ENCODE data around the gene ADIG.

ADIG gene

DNA sequence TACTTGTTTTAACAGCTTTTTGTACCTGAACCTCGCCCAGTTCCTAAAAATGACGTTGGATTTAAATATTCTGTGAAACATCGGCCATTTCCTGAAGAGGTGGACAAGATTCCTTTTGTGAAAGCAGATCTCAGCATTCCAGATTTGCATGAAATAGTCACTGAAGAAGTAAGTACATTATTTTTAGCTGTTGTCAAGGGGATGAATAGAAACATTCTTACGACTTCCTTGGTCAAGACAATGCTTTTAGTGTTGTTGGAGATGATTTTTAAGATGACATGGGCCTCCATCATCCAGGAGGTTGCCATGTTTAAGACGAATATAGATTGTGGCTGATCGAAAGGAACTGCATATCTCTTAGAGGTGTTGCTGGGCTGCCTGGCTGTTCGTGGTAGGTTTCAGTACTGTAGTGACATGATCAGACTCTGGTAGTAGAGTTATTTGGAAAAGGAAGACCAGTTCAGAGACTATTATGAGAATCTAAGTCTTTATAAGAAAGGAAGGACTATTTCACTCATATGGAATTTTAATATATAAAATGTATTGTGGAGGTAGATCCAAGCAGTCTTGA lies 29.9 kb upstream of the ADIG start:
- Histone ChIP-seq H3K79me2 (ENCODE audit: control insufficient read depth, insufficient read depth, low read length, unreplicated experiment) (no peaks in the 10 kb centered on the region), H3K27ac (ENCODE audit: low read depth, low read length) (no peak overlapping the region), H3K36me3 (ENCODE audit: insufficient read depth, low read length) (peaks cover 52% of the 10 kb centered on the region), H2AFZ (ENCODE audit: low read length, unreplicated experiment) (no peak overlapping the region), H3K4me3 (ENCODE audit: low read depth, low read length) (no peak overlapping the region), H3K4me1 (ENCODE audit: control insufficient read depth, insufficient read depth, low read length, unreplicated experiment) (no peaks in the 10 kb centered on the region), H3K27me3 (ENCODE audit: insufficient read depth, low read length) (no peaks in the 10 kb centered on the region)

GRCh38 chr20:38554986-38555385 lies 26.0 kb upstream of the ADIG start:
- Histone ChIP-seq H3K36me3 (ENCODE audit: insufficient read depth, low read length) (peaks cover 53% of the 10 kb centered on the region), H3K27me3 (ENCODE audit: insufficient read depth, low read length) (no peaks in the 10 kb centered on the region), H3K4me1 (ENCODE audit: control insufficient read depth, insufficient read depth, low read length, unreplicated experiment) (no peaks in the 10 kb centered on the region), H3K79me2 (ENCODE audit: control insufficient read depth, insufficient read depth, low read length, unreplicated experiment) (no peaks in the 10 kb centered on the region), H3K27ac (ENCODE audit: low read depth, low read length) (no peak overlapping the region), H3K4me3 (ENCODE audit: low read depth, low read length) (no peak overlapping the region), H2AFZ (ENCODE audit: low read length, unreplicated experiment) (no peak overlapping the region)

- peaks cover 53% of the 10 kb centered on the region for H3K36me3 ChIP-seq (ENCODE audit: insufficient read depth, low read length)
- no peaks in the 10 kb centered on the region for H3K79me2 ChIP-seq (ENCODE audit: control insufficient read depth, insufficient read depth, low read length, unreplicated experiment)
These were observed 25.6 kb upstream of the ADIG start for GRCh38 chr20:38555395-38555794.

GRCh38 chr20:38557174-38557573 lies 23.8 kb upstream of the ADIG start:
- H3K4me1 ChIP-seq (ENCODE audit: control insufficient read depth, insufficient read depth, low read length, unreplicated experiment): no peaks in the 10 kb centered on the region
- peaks cover 40% of the 10 kb centered on the region for H3K36me3 ChIP-seq (ENCODE audit: insufficient read depth, low read length)

More at GRCh38 chr20:38555395-38555794, 25.6 kb upstream of the ADIG start:
- Histone ChIP-seq H3K27ac (ENCODE audit: low read depth, low read length) (no peak overlapping the region), H2AFZ (ENCODE audit: low read length, unreplicated experiment) (no peak overlapping the region), H3K4me1 (ENCODE audit: control insufficient read depth, insufficient read depth, low read length, unreplicated experiment) (no peaks in the 10 kb centered on the region), H3K27me3 (ENCODE audit: insufficient read depth, low read length) (no peaks in the 10 kb centered on the region), H3K4me3 (ENCODE audit: low read depth, low read length) (no peak overlapping the region)

DNA sequence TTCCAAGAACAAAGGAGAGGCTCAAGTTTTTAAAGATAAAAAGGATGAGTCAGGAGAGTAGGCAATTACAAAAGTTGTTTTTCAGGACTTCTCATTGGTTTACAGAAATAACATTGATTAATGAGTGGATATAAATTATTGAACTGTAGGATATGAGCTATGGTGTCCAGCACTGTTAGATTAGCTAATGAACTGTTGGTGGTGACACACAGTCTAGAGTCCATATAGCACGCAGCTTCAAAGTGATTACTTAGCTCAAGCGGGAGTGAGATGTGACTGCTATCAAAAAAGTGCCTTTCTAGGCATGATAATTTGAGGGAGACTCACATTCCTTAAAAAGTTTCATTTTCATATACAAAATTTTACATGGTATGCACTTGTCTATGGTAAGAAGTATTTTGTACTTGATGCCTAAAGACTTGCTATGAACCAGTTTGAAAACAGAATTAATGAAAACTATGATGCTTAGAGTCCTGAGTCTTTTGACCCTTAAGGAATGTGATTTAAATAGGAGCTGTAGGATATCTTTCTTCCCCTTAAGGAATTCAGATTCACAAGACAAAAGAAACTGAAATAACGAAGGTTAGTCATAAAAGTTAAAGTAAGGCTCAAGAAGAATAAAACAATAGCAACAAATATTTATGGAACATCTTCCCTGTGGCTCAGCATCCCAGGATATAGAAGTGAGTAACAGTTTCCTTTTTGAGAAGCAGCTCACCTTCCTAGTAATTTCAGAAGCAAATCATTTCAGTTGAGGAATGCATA lies 22.2 kb upstream of the ADIG start:
- Histone ChIP-seq H3K4me3 (ENCODE audit: low read depth, low read length) (no peak overlapping the region), H3K4me1 (ENCODE audit: control insufficient read depth, insufficient read depth, low read length, unreplicated experiment) (no peaks in the 10 kb centered on the region), H3K79me2 (ENCODE audit: control insufficient read depth, insufficient read depth, low read length, unreplicated experiment) (no peaks in the 10 kb centered on the region), H3K27ac (ENCODE audit: low read depth, low read length) (no peak overlapping the region), H3K27me3 (ENCODE audit: insufficient read depth, low read length) (no peaks in the 10 kb centered on the region), H2AFZ (ENCODE audit: low read length, unreplicated experiment) (no peak overlapping the region), H3K36me3 (ENCODE audit: insufficient read depth, low read length) (peaks cover 28% of the 10 kb centered on the region)

More at GRCh38 chr20:38557174-38557573, 23.8 kb upstream of the ADIG start:
- no peak overlapping the region for H3K27ac ChIP-seq (ENCODE audit: low read depth, low read length)
- H3K27me3 ChIP-seq (ENCODE audit: insufficient read depth, low read length): no peaks in the 10 kb centered on the region
- H3K4me3 ChIP-seq (ENCODE audit: low read depth, low read length): no peak overlapping the region
- no peak overlapping the region for H2AFZ ChIP-seq (ENCODE audit: low read length, unreplicated experiment)
- H3K79me2 ChIP-seq (ENCODE audit: control insufficient read depth, insufficient read depth, low read length, unreplicated experiment): no peaks in the 10 kb centered on the region

GRCh38 chr20:38559764-38560163 lies 21.2 kb upstream of the ADIG start:
- Histone ChIP-seq H3K27me3 (ENCODE audit: insufficient read depth, low read length) (no peaks in the 10 kb centered on the region), H3K4me1 (ENCODE audit: control insufficient read depth, insufficient read depth, low read length, unreplicated experiment) (no peaks in the 10 kb centered on the region), H3K79me2 (ENCODE audit: control insufficient read depth, insufficient read depth, low read length, unreplicated experiment) (no peaks in the 10 kb centered on the region), H3K4me3 (ENCODE audit: low read depth, low read length) (no peak overlapping the region), H3K36me3 (ENCODE audit: insufficient read depth, low read length) (peaks cover 20% of the 10 kb centered on the region), H2AFZ (ENCODE audit: low read length, unreplicated experiment) (no peak overlapping the region), H3K27ac (ENCODE audit: low read depth, low read length) (no peak overlapping the region)

GRCh38 chr20:38563802-38564431 lies 17.1 kb upstream of the ADIG start:
- no peaks in the 10 kb centered on the region for H3K79me2 ChIP-seq (ENCODE audit: control insufficient read depth, insufficient read depth, low read length, unreplicated experiment)
- H3K36me3 ChIP-seq (ENCODE audit: insufficient read depth, low read length): peaks cover 2% of the 10 kb centered on the region; the same call in 1 of the 2 replicates
- no peaks in the 10 kb centered on the region for H3K4me1 ChIP-seq (ENCODE audit: control insufficient read depth, insufficient read depth, low read length, unreplicated experiment)
- no peaks in the 10 kb centered on the region for H3K27me3 ChIP-seq (ENCODE audit: insufficient read depth, low read length)
- no peak overlapping the region for H3K4me3 ChIP-seq (ENCODE audit: low read depth, low read length)
- H2AFZ ChIP-seq (ENCODE audit: low read length, unreplicated experiment): no peak overlapping the region
- H3K27ac ChIP-seq (ENCODE audit: low read depth, low read length): no peak overlapping the region

DNA sequence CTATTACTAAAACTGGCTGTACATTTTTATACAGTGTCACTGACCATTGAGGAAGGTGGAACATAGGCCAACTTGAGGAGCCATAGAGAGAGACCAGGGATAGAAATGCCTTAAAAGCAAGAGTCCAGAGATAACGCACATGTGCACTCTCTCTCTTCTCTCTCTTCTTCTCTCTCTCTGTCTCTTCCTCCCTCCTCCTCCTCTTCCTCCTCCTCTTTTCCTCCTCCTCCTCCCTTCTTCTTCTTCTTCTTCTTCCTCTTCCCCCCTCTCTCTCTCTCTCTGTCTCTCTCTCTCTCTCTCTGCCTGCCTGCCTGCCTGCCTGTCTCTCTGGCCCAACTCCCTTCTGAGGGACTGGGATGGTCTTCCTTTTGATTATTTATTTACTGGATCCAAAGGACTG lies 16.3 kb upstream of the ADIG start:
- H3K27me3 ChIP-seq (ENCODE audit: insufficient read depth, low read length): no peaks in the 10 kb centered on the region
- no peak overlapping the region for H2AFZ ChIP-seq (ENCODE audit: low read length, unreplicated experiment)
- H3K36me3 ChIP-seq (ENCODE audit: insufficient read depth, low read length): no peaks in the 10 kb centered on the region; the same call in 1 of the 2 replicates
- H3K4me3 ChIP-seq (ENCODE audit: low read depth, low read length): no peak overlapping the region
- H3K4me1 ChIP-seq (ENCODE audit: control insufficient read depth, insufficient read depth, low read length, unreplicated experiment): no peaks in the 10 kb centered on the region
- H3K27ac ChIP-seq (ENCODE audit: low read depth, low read length): no peak overlapping the region
- H3K79me2 ChIP-seq (ENCODE audit: control insufficient read depth, insufficient read depth, low read length, unreplicated experiment): no peaks in the 10 kb centered on the region

DNA sequence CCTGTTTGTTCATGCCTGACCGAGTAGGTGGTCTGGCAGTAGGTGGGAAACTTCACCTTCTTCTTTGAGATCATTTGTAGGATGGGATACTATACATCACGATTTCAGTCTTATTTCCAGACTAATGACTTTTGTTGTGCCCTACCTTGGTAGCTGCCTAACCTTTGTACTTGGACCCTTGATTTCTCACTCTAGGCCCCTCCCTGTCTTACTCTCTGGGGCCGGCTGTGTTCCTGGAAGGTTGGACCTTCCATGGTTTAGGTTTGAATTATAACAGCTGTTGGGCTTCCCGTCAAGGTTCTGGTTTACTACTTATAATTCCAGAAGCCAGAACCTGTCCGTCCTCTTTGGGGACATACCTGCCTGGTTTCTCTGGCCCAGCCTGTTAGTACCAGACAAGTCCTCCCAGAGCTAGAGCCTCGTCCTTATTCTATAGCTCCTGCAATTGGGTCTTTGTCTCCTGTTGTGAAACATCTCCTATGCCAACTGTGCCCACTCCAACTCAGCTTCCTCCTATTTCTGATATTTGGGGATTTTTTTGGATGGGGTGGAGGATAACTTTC lies 14.9 kb upstream of the ADIG start:
- Histone ChIP-seq H3K27ac (ENCODE audit: low read depth, low read length) (no peak overlapping the region), H2AFZ (ENCODE audit: low read length, unreplicated experiment) (no peak overlapping the region), H3K36me3 (ENCODE audit: insufficient read depth, low read length) (peaks cover under 1% of the 10 kb centered on the region; the same call in 1 of the 2 replicates)

GRCh38 chr20:38569747-38570525 lies 11.1 kb upstream of the ADIG start:
- no peak overlapping the region for H2AFZ ChIP-seq (ENCODE audit: low read length, unreplicated experiment)
- H3K79me2 ChIP-seq (ENCODE audit: control insufficient read depth, insufficient read depth, low read length, unreplicated experiment): no peaks in the 10 kb centered on the region
- no peak overlapping the region for H3K4me3 ChIP-seq (ENCODE audit: low read depth, low read length)
- H3K36me3 ChIP-seq (ENCODE audit: insufficient read depth, low read length): peaks cover 3% of the 10 kb centered on the region
- no peaks in the 10 kb centered on the region for H3K4me1 ChIP-seq (ENCODE audit: control insufficient read depth, insufficient read depth, low read length, unreplicated experiment)
- no peak overlapping the region for H3K27ac ChIP-seq (ENCODE audit: low read depth, low read length)
- no peaks in the 10 kb centered on the region for H3K27me3 ChIP-seq (ENCODE audit: insufficient read depth, low read length)

More for the DNA sequence above, 14.9 kb upstream of the ADIG start:
- no peaks in the 10 kb centered on the region for H3K27me3 ChIP-seq (ENCODE audit: insufficient read depth, low read length)
- no peaks in the 10 kb centered on the region for H3K4me1 ChIP-seq (ENCODE audit: control insufficient read depth, insufficient read depth, low read length, unreplicated experiment)
- no peaks in the 10 kb centered on the region for H3K79me2 ChIP-seq (ENCODE audit: control insufficient read depth, insufficient read depth, low read length, unreplicated experiment)
- H3K4me3 ChIP-seq (ENCODE audit: low read depth, low read length): no peak overlapping the region

Measured in ACC112 (cell line).